ENCODE data around the gene PTPN20.

Gene PTPN20

DNA sequence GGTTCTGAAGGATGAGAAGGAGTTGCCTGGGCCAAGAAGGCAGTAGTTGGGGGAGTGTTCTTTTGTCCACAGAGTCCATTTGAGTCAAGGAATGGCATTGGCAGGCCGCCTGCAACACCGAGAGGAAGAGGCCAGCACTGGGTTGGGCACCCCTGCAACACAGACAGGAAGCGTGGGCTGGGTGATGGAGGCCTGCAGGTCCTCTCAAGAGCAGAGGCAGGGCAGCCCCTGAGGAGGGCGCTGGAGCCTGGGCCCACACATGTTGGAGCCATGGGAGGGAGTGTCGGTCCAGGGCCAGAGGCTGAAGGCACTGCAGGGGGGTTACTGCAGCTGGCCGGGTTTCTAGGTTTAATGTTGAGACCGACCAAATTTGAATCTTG is 137.3 kb downstream of the PTPN20 start:
- H3K4me3 ChIP-seq (ENCODE audit: low read depth in 1 of 2, low read length in 1 of 2) = no peak overlapping the region

DNA sequence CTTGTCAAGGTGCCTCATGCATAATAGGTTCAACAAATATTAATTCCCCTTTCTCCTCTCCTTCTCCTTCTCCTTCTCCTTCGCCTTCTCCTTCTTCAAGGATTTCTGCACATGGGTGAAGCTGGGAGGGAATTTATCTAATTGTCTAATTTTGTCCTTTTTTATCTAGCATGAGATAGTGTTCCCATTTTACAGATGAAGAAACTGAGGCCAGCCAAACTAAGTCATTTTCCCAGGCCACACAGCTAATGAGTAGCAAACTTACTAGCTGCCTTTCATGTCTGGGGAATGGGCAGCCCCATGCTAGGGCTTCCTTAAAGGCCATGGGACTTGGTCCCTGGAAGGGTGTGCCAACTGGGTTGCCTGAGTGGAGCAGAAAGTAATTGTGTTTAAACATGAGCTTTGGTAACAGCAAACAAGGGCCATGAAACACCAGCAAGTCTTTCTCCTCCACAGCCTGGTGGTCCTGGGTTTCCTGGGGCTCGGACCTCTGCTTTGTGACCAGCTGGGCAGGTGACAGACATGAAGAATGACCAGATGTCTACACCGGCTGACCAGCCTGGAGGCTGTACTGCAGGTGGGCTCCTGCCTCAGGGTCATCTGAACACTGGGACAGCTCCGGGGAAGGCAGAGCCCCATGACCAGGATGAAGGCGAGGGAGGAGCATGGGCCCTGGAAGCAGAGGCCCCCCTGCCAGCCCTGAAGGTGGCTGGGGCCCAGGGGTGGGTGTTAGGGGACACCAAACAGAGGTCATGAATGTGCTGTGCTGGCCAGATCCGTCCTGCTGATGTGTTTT is 138.0 kb downstream of the PTPN20 start:
- Histone ChIP-seq H3K27ac (no peak overlapping the region), H3K4me1 (ENCODE audit: control insufficient read depth in 1 of 2, insufficient read depth in 1 of 2, low read depth in 1 of 2, low read length in 1 of 2) (peaks cover 8 to 10% of the 10 kb centered on the region in 2 experiments), H3K4me3 (ENCODE audit: low read depth in 1 of 2, low read length in 1 of 2) (no peak overlapping the region), H3K9me3 (no peaks in the 10 kb centered on the region), H3K27me3 (no peaks in the 10 kb centered on the region), H3K36me3 (no peaks in the 10 kb centered on the region)
- TF ChIP-seq, protein P1, sequence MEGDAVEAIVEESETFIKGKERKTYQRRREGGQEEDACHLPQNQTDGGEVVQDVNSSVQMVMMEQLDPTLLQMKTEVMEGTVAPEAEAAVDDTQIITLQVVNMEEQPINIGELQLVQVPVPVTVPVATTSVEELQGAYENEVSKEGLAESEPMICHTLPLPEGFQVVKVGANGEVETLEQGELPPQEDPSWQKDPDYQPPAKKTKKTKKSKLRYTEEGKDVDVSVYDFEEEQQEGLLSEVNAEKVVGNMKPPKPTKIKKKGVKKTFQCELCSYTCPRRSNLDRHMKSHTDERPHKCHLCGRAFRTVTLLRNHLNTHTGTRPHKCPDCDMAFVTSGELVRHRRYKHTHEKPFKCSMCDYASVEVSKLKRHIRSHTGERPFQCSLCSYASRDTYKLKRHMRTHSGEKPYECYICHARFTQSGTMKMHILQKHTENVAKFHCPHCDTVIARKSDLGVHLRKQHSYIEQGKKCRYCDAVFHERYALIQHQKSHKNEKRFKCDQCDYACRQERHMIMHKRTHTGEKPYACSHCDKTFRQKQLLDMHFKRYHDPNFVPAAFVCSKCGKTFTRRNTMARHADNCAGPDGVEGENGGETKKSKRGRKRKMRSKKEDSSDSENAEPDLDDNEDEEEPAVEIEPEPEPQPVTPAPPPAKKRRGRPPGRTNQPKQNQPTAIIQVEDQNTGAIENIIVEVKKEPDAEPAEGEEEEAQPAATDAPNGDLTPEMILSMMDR (IDR thresholded peaks at IDR 0.05) = no peak

More for the DNA sequence above, 137.3 kb downstream of the PTPN20 start:
- H3K9me3 ChIP-seq = no peaks in the 10 kb centered on the region
- H3K27ac ChIP-seq = no peak overlapping the region
- H3K4me1 ChIP-seq (ENCODE audit: control insufficient read depth in 1 of 2, insufficient read depth in 1 of 2, low read depth in 1 of 2, low read length in 1 of 2) = peaks cover 8 to 10% of the 10 kb centered on the region in 2 experiments
- TF ChIP-seq, protein P1 (IDR thresholded peaks at IDR 0.05) = no peak
- H3K36me3 ChIP-seq = no peaks in the 10 kb centered on the region
- H3K27me3 ChIP-seq = no peaks in the 10 kb centered on the region

DNA sequence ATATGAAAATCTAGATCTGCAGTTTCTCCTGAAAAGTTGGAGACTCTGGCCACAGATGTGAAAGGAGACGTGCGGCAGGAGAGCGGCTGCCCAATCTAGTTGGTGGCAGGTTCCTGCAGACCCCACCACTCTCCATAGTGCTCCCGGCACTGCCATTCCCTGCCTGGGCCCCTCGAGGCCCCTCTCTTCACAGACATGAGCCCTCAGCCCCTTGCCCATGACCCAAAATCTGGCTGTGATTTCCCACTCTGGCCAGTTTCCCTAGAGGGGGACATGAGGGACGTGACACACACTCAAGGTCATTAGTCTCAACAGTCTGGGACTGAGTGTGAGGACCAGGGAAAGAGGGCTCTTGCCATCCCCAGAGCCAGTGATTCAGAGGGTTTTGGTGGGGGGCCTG is 138.7 kb downstream of the PTPN20 start:
- Histone ChIP-seq H3K9me3 (no peaks in the 10 kb centered on the region), H3K36me3 (no peaks in the 10 kb centered on the region), H3K27me3 (no peaks in the 10 kb centered on the region), H3K4me3 (ENCODE audit: low read depth in 1 of 2, low read length in 1 of 2) (no peak overlapping the region), H3K27ac (no peak overlapping the region), H3K4me1 (ENCODE audit: control insufficient read depth in 1 of 2, insufficient read depth in 1 of 2, low read depth in 1 of 2, low read length in 1 of 2) (peaks cover 8 to 10% of the 10 kb centered on the region in 2 experiments)
- TF ChIP-seq, protein P1 (IDR thresholded peaks at IDR 0.05) = no peak

DNA sequence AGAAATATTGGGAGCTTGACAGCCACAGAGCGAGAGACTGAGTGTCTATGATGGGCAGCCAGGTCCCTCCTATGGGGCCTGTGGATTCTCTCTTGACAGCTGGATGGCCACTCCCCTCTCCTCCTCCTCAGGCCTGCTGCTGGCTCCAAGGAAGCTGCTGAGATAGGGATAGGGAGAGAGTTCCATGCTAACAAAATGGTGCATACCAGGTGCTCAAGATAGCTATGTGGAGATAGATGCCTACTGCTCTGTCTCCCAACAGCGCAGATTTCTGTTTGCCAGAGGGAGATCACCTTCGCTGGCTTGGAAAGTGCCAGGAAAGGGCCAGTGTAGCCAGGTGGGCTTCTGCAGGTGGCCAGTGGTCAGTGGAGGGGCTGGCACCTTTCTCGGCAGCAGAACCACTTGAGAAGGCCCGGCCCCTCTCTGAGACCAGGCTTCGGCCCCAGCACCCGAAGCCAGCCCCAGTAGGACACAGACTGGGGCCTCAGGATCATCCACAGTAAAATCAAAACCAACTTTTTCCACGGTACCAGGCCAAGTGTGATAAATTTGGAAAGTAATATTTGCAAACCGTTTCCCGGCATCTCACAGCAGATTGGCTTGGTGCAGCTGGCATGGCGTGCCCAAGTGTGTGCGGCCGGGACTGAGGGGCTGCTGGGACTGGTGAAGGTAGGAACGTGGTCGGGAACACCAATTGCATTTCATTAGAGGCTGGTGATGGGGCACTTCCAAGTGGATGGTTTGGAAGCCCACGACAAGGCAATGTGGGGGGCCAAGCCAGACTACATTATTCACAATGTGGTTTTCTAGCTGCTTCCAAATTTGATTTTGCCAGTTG is 139.6 kb downstream of the PTPN20 start:
- no peaks in the 10 kb centered on the region for H3K9me3 ChIP-seq
- no peaks in the 10 kb centered on the region for H3K36me3 ChIP-seq
- H3K4me1 ChIP-seq (ENCODE audit: control insufficient read depth in 1 of 2, insufficient read depth in 1 of 2, low read depth in 1 of 2, low read length in 1 of 2) = peaks cover 8 to 10% of the 10 kb centered on the region in 2 experiments
- H3K27me3 ChIP-seq = no peaks in the 10 kb centered on the region
- H3K4me3 ChIP-seq (ENCODE audit: low read depth in 1 of 2, low read length in 1 of 2) = no peak overlapping the region
- H3K27ac ChIP-seq = no peak overlapping the region
- TF ChIP-seq, protein P1 (IDR thresholded peaks at IDR 0.05) = no peak

DNA sequence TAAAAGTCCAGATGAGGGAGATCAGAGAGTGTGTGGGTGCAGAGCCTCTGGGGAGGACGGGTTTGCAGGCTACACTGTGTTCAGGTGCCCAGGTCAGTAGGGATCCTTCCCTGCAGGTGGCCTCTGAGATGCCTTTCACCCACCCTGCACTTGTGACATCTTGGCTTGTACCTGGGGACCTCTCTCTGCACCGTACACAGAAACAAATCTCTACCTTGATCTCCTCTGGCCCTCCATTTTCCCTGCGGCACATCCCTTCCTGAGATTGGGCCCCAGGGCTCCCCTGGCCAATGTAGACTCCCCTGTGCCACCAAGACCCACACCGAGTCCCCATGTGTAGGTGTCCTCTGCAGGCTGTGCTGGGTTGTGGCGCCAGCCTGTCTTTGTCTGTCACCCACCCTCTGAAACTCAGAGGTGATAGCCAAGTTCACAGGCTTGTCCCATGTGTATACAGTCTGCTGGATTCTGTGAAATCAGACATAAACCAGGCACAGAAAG is 140.6 kb downstream of the PTPN20 start:
- H3K4me1 ChIP-seq (ENCODE audit: control insufficient read depth in 1 of 2, insufficient read depth in 1 of 2, low read depth in 1 of 2, low read length in 1 of 2) = peaks cover 8 to 10% of the 10 kb centered on the region in 2 experiments
- TF ChIP-seq, protein P1 (IDR thresholded peaks at IDR 0.05) = no peak
- no peaks in the 10 kb centered on the region for H3K9me3 ChIP-seq
- H3K36me3 ChIP-seq = no peaks in the 10 kb centered on the region
- no peak overlapping the region for H3K4me3 ChIP-seq (ENCODE audit: low read depth in 1 of 2, low read length in 1 of 2)
- H3K27me3 ChIP-seq = no peaks in the 10 kb centered on the region
- no peak overlapping the region for H3K27ac ChIP-seq
